Stimulated activated CD4-positive, alpha-beta T cell treated with anti-CD3 and anti-CD28 coated beads, Interleukin-1b, Interleukin-23, amount 100 ng/mL, for 48 hours (primary cell): ENCODE measurements around the gene INPP4B.
"Not testable (repeated sequence)": the region's sequence is repeated elsewhere in the genome, so short reads cannot be mapped to it uniquely, and the experiment has no call there.

Source experiments
- DNase-seq: peaks from one replicate; pipeline ENCODE4 v3.0.0-alpha.2; 2020

INPP4B gene

DNA sequence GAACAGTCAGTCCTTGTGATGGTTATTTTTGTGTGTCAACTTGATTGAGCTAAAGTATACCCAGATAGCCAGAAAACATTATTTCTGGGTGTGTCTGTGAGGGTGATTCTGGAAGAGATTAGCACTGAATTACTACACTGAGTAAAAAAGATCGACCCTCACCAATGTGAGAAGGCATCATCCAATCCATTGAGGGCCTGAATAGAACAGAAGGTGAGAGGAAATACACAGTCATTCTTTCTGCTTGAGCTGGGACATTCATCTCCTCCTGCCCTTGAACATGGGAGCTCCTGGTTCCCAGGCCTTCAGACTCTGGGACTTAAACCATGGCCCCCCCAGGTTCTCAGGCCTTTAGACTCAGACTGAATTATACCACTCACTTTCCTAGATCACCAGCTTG, 22.3 kb downstream of the INPP4B start:
- no peak for DNase-seq

DNA sequence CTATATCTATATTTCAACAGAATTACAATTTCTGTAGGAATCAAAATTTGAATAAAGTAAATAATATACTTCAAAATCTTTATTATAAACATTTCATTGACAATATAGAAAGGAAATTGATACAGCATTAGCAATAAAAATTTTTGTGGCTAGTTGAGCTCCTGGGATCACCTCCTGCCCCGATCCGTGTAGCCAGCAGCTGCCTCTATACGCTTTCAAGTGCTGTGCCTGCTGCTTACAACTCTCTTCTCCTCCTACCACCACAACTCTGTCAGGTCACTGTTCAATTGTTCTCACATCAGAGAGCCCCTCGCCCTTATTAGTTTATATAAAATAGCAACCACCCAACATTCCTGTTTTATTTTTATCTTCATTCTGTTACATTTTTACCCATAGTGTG, 27.6 kb downstream of the INPP4B start:
- DNase-seq: no peak

DNA sequence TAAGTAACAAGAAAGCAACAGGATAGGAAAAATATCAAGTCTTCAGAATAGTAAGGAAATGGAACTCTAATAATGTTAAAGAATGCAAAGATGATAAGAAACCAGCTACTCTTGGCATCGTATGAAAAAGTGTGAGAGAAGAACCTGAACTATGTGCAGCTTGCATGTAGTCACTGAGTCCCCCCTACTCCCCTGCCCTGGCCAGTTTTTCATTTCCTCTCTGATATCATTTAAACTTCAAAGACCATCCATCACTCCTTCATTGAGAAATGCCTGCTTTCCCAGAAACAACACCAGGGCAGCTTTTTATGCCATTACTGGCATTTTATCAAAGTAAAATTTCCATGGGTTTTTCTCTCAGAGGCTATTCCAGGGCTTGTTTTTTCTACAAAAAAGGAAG, 28.1 kb downstream of the INPP4B start:
- no peak for DNase-seq

DNA sequence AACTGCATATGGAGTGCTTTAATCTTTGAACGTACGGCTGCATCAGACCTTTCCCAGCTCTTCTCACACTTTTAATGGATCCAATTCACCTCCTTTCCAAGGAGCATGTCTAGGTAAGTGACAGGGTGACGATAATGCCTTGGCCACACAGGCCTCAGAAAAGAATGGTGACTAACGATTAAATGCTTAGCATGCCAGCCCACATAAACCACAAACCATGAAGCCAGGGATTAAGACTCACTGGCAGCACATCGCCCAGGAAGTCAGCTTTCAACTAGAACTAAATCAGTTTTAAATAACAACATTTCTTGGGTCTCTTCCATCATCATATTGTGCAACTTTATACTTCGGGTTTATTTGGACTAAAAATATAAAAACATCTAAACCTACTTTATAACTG, 28.7 kb downstream of the INPP4B start:
- DNase-seq: peak; percentile 57

DNA sequence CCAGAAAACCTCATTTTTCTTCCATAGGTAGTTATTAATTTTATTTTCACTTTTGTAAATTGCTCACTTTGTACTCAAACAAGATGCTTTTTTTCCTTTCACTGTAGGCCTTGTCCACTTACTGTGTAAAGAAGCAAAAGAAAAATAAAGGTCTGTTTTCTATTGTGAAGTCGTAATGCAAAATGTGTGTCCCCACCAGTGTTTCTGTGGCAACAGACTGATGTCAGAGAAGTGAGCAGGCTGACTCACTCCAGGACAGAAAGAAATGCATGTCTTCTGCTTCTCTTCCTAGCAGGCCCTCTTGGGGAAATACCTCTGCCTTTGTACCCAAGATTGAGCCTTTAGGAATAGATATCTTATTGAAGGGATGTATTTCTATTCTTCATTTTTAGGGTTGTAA, 30.3 kb downstream of the INPP4B start:
- peak; percentile 55 for DNase-seq

DNA sequence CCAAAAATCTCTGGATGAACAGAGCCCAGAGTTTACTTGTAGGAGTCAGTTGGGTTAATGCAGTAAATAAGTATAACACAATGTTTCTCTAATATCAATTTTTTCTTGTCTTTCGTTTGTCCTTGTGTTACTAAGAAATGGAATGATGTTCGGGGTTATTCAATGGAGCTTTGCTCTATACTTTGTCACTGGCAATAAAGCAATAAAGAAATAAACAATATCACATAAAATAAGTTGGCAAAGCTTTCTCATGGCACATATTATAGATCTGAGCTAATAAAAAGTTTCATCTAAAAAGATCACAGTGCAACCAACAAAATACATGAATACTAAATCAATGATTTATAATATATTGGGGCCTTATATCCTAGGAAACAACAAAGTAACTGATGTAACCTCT, 32.7 kb downstream of the INPP4B start:
- DNase-seq: no peak

DNA sequence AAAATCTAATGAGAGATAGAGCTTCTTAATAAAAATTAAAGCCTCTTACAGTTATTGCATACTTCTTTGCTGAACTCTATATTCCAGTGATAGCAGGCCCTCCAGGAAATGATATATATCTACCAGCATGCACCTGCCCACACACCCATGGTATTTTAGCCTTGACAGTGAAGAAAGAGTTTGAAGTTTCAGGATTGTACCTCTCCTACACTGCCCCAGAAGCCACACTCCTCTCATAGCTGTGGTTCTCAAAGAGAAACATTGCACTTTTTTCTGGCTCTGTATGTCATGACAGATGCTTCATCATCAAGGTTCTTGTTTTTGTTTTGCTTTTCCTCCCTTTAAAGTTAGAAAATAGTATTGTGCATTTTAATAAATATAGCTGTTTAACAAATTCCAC, 34.0 kb downstream of the INPP4B start:
- no peak for DNase-seq

DNA sequence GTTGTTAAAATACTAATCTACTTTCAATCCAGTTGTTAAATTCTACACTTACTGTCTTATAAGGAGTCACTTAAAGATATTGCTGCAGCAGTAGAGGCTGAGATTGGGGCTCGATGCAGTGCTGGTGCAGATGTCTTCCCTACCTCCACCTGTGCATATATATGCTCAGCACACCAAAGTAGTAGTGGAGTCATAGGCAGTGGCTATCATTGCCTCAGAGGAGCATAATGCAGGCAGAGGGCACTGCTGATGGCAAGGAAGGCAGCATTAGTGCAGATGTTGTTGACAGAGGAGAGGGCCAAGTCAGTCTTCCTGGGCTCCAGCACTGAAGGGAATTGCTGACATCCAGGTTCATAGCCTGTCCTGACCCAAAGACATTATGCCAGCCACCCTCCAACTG, 35.1 kb downstream of the INPP4B start:
- DNase-seq: no peak

DNA sequence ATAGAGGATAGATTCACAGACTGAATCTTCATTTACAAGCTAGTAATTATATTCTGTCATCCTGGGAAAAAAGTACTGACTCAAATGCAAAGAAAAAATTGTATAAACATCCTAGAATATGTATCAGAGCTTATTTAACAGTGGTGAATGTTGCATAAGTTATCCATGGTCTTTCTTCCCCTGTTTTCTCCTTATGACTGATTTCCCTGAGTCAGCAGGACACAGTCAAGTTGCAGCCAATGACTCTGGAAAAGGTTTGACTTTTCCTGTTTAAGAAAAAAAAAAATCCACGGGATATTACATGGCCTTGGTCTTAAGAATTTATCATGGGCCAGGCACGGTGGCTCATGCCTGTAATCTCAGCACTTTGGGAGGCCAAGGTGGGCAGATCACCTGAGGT, 36.5 kb downstream of the INPP4B start:
- DNase-seq: no peak

DNA sequence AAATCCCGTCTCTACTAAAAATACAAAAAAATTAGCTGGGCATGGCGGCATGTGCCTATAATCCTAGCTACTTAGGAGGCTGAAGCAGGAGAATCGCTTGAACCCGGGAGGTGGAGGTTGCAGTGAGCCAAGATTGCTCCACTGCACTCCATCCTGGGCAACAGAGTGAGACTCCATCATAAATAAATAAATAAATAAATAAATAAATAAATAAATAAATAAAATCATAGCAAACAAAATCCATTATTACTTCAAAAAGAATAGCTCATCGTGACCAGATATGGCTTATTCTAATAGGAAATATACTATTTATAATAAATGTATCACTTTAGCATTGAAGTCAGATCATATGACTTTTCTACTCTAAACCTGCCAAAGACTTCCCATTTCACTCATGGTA, 42.2 kb downstream of the INPP4B start:
- DNase-seq: not testable (repeated sequence)

DNA sequence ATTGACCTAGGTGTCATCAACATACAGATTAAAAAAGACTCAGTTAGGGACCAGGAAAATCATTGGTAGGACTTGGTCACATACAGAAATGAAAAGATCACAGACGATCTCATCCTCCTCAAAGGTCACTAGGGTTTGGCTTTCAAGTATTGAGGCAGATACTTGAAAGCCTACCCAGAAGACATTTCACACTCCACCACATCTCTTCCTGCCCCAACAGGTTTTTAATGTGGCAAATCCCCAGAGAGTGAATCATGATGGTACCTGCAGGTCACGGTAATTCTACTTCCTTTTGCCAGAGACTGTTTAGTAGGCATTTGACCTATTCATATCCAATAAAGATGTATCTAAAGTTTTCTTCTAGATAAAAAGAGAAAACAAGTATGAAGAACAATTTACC, 44.1 kb downstream of the INPP4B start:
- DNase-seq: no peak

DNA sequence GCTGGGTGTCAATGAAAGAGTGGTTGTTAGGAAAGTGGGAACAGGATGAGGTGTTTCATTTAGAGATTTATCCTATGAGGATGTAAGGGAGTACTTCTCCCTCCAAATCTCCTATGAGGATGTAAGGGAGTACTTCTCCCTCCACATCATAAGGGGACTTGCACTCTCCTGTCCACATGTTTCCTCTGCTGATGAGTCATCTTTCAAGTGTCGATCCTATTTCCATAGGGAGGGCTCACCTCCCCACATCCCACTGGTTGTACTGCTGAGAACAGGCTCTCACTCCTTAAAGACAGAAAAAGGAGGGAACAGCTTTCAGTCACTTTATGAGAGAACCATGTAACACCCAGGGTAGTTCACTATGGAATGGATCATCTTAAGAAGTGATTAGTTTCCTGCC, 65.0 kb downstream of the INPP4B start:
- DNase-seq: no peak

DNA sequence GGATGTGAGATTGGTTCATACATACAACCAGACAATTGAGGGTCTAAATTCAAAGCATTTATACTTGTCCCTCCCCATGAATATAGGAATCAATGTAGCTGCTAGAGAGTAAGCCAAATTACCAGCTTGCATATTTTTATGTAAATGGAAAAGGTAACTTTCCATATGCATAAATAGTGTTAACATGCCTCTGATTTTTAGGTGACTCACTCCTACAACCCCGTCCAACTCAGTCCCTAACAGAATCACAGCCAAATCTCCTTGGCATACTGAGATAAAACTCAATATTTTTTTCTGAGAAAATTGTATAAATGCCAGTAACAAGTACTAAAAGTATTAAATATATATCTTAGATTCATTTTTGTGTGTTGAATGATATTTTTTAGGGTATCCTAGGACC, 67.2 kb downstream of the INPP4B start:
- DNase-seq: no peak

DNA sequence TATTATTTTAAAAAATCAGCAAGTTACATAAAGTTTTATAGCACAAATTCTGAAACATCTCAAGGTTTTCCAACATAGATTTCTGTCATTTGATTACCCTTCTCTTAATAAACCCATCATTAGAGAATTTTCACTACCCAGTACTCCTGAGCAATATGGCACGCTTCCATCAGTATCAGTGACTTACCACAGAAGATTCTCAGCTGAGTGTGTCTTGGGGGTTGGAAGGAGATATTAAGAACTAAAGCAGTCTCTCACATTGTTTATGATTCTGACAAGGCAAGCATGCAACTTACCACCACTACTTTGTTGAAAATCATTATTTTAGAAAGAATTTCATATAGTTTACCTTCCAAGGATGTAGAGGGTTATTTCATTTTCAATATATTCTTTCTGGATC, 67.7 kb downstream of the INPP4B start:
- DNase-seq: no peak

DNA sequence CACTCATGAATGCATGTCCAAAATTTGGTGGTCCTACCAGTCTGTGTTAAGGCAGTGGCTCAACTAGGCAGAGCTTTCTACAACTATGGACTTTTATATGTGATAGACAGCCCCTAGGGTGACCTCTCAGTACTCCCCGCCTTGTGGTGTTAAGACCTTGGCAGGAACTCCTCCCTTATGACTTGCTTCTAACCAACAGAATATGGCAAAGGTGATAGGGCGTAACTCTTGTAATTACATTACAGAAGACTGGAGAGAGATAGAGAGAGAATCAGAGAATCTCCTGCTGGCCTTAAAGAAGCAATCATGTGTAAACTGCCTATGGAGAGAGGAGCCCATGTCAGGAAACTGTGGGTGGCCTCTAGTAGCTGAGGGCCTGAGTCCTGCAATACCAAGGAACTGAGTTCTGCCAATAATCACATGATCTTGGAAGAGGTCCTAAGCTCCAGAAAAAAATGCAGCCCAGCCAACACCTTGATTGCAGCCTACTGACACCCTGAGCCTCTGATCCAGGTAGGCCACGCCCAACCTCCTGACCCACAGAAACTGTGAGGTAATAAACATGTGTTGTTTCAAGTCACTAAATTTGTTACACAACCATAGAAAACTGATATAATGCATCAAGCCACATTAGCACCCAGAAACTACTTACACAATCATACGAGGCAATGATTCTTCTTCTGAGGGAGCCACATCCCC, 68.9 kb downstream of the INPP4B start:
- DNase-seq: no peak

DNA sequence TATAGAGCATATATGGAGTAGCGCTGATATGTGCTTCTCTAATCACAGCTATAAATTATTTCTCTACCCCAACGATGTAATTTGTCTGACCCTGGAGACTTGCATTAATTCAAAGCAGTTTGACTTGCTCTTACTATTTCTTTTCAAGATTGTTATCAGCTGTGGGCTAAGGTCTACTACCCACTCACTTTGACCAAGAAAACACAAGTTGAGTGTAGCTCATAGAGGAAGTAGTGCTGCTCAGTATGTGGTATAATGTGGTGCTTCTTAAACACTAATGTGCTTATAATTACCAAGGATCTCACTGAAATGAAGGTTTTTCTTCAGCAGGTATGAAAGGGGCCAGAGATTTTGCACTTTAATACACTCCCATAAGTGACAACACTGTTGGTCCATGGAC, 70.1 kb downstream of the INPP4B start:
- DNase-seq: no peak

DNA sequence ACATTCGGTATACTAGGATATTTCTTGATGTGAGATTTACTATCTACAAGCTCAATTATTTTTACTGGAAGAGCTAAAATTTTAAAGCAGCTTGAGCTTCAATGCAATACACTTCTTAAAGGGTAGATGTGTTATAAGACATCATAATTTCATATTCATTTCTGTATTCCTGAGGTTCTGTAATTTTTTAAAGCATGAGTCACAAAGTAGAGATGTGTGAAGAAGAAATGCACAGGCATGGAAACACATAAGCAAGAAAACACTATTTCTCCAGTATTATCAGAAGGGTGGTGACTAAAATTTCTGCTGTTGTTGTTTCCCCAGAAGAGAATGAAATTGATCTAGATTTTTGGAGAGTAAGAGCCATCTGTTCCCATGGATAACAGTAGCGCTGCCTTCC, 72.6 kb downstream of the INPP4B start:
- no peak for DNase-seq

DNA sequence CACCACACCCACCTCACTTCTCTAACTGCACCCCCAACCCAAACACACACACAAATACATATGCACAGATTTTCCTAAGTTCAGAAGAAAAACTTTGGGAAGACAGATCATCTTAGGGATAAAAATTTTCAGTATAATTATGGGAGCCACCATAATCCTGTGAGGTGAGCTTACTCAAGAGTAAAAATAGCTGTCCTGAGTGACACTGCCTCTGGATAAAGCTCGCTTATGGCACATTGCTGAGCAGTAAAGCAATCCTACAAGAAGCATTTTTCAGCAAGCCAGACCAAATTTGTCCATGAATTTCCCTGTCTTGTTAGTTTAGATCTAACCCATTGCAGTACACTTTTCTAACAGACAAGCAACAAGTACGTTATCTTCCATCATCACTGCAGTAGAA, 83.8 kb downstream of the INPP4B start:
- no peak for DNase-seq

DNA sequence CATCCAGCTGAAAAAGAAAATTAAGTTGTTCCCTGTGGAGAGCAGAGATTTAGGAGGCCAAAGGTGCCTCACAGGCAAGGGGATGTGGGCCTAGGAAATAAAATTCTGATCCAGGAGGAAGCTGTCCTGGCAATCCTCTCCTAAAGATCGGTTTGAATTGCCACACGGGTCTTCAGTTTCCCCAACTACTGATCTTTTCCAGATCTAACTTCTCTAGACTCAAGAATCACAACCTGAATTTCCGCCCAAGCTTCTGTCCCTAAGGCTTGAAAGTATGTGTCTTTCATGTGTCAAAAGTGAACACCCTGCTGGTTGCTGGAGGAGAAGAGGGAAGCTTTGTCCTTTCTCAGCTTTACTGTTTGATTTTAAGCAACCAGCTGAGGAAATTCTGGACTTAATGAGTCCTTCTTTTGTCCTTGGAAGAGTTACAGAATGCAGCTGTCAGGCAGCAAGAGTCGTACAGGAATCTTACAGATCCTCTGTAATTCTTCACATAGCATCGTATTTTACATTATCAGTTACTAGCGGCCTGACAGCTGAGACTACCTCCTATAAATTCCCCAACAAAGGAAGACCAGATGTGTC, 93.8 kb downstream of the INPP4B start:
- no peak for DNase-seq

DNA sequence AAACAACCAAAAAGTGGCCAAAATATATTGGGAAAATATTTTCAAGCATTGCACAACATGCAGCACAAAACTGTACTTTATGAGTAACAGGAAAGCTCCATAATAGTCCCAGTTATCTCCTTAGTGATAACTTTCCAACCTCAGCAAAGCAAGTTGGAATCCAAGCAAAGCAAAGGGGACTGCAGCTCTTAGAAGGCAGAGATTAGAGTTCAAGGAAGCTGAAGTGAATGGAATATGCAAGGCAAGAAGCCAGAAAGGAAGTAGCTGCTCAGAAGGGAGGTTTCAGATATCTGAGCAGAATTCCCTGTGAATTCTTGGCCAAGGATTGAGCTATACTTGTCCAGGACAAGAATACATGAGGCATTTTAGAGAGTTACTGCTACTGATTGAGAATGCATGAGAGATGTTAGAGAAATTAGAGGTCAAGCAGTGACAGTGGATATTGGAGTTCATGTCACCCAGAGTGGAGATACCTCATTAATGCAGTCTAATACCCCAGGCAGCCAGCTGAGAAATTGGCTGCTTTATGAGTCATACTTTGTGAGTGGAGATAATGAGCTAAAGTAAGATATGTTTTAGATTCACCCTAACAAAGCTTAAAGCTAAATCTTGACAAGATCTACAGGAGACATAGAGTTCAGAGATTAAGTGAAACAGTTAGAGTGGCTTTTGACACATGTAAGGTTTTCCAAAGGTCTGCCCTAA, 102.8 kb downstream of the INPP4B start:
- no peak for DNase-seq

DNA sequence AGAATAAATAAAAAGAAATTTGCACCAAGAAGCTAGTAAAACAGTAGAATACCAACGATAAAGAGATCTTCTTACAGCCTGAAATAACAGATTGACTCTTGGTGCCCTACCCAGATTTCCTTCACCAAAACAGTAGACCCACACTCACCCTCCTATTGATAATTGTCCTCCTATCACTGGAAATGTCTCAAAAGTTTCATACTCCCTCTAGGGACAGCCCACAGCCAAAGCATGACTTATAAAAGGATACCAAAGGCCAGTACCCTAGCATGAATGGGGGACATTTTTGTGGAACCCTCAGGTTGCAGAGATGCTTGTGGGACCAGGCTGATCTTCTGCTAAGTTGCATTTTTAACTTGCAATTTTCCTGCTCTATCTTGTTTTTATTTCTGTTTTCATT, 104.1 kb downstream of the INPP4B start:
- DNase-seq: no peak

DNA sequence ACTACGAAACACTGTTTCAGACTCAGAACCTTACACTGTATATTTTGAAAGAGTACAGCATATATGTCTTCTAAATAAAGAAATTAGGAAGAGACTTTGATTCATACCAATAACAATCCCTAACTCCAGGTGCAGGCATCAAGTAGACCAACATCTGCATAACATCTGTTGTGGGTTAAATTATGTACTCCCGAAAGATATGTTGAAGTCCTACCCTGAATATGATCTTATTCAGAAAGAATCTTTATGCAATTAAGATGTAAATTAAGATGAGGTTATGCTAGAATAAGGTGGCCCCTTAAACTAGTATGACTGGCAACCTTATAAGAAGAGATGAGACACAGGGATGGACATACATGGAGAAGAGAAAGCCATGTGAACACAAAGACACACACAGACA, 117.9 kb downstream of the INPP4B start:
- no peak for DNase-seq

DNA sequence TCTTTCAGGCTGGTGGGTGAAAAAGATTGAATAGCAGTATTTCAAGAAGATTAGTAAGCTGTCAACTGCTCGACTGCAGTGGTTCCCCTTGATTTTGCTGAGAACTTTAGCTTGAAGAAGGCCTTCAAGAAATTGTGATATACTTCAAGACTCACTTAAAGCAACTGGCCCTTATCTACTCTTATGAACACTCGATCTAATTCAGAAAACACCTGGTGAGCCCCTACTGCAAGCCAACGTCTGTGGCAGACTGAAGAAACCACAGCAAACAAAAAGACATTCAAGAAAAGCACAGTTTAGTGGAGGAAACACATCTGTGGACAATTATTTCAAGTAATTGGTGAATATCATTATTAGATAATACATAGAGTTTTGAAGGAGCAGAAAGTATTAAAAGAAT, 119.0 kb downstream of the INPP4B start:
- no peak for DNase-seq

DNA sequence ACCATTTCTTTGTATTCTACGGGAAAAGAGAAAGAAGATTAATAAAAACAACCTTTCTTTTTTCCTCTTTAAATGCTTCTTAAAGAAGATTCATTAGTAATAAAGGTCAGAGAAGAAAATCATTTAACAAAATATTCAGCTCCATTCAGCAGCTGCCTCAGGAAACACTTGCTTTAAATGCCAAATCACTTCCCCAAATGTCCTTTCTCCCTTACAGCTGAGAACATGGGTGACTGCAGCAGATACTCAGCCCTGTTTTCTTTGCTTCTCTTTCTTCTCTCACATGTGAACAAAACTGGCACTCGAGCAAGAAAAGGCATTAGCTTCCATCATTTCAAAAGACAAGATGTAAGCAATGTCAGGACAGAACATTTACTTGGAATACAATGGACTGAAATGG, 120.2 kb downstream of the INPP4B start:
- DNase-seq: no peak

DNA sequence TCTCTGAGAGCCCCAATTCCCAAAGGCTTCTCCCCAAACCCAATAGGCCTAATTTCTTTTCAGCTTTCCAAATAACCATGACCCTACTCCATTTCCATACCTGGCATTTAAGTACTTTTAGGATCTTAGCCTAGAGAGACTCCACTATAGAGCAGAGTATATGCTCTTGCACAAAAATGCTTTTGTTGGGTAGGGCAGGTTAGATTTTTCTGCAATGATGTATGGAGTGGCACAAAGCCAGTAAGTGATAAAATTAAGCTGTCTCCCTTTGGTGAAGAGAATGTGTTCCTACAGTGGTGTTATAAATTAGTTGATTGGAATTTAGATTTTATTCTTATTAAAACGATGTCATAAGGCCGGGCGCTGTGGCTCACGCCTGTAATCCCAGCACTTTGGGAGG, 124.9 kb downstream of the INPP4B start:
- DNase-seq: no peak
